Measurements from ENCODE around the gene USB1.

The USB1 gene

GRCh38 chr16:58031016-58031800 lies 30.0 kb downstream of the USB1 start:
- DNase-seq (ENCODE audit: low spot score) (no peak), FAIRE-seq (no peak)

GRCh38 chr16:58032710-58033293 lies 31.6 kb downstream of the USB1 start:
- no peak for DNase-seq (ENCODE audit: low spot score)
- FAIRE-seq: no peak

GRCh38 chr16:58034128-58034685 lies 33.0 kb downstream of the USB1 start:
- DNase-seq (ENCODE audit: low spot score) (no peak), FAIRE-seq (no peak)

GRCh38 chr16:58034774-58035173 lies 33.6 kb downstream of the USB1 start:
- FAIRE-seq (no peak), DNase-seq (ENCODE audit: low spot score) (no peak)

- no peak for FAIRE-seq
- DNase-seq (ENCODE audit: low spot score): no peak
Measured at GRCh38 chr16:58035356-58036170, 34.4 kb downstream of the USB1 start.

GRCh38 chr16:58036943-58037342 lies 35.7 kb downstream of the USB1 start:
- no peak for DNase-seq (ENCODE audit: low spot score)

GRCh38 chr16:58037365-58038057 lies 36.3 kb downstream of the USB1 start:
- no peak for FAIRE-seq
- no peak for DNase-seq (ENCODE audit: low spot score)

More at GRCh38 chr16:58036943-58037342, 35.7 kb downstream of the USB1 start:
- FAIRE-seq: no peak

GRCh38 chr16:58038219-58038641 lies 37.0 kb downstream of the USB1 start:
- FAIRE-seq: no peak
- no peak for DNase-seq (ENCODE audit: low spot score)

- FAIRE-seq: no peak
- DNase-seq (ENCODE audit: low spot score): no peak
Measured at GRCh38 chr16:58039829-58040495, 38.8 kb downstream of the USB1 start.

- FAIRE-seq (no peak), DNase-seq (ENCODE audit: low spot score) (no peak)
Measured at GRCh38 chr16:58040496-58040846, 39.3 kb downstream of the USB1 start.

GRCh38 chr16:58040945-58041627 lies 39.9 kb downstream of the USB1 start:
- no peak for DNase-seq (ENCODE audit: low spot score)
- FAIRE-seq: no peak

GRCh38 chr16:58041628-58041955 lies 40.4 kb downstream of the USB1 start:
- DNase-seq (ENCODE audit: low spot score) (no peak), FAIRE-seq (no peak)

GRCh38 chr16:58042001-58042885 lies 41.0 kb downstream of the USB1 start:
- DNase-seq (ENCODE audit: low spot score): no peak
- FAIRE-seq: peak; percentile 53

GRCh38 chr16:58042886-58043515 lies 41.8 kb downstream of the USB1 start:
- DNase-seq (ENCODE audit: low spot score): no peak
- FAIRE-seq: no peak

GRCh38 chr16:58043571-58044155 lies 42.5 kb downstream of the USB1 start:
- no peak for DNase-seq (ENCODE audit: low spot score)
- no peak for FAIRE-seq

GRCh38 chr16:58044266-58045019 lies 43.2 kb downstream of the USB1 start:
- FAIRE-seq (no peak), DNase-seq (ENCODE audit: low spot score) (no peak)

GRCh38 chr16:58045096-58045495 lies 43.9 kb downstream of the USB1 start:
- no peak for DNase-seq (ENCODE audit: low spot score)
- no peak for FAIRE-seq

All from urothelium cell line (cell line).